Cardiac fibroblast (primary cell): Measurements from ENCODE around the gene ZNF664.

ENCODE experiments used
- DNase-seq, 2 donors: peaks; one replicate each; pipeline versions ENCODE4 v3.0.0 to v3.0.0-alpha.2; 2010; ENCODE audit warnings: low read depth in 2 of 2
- H3K4me3 ChIP-seq, 2 donors: replicated peaks in 1 of 2; 1 replicate in 1 of 2; 2 replicates in 1 of 2; pipeline ENCODE4 v1.5.1; 2011; ENCODE audit warnings: low read depth in 2 of 2, low read length in 2 of 2, mild to moderate bottlenecking in 2 of 2, moderate library complexity in 1 of 2
- CTCF ChIP-seq: IDR thresholded peaks from one replicate; pipeline ENCODE4 v1.5.1; 2011; ENCODE audit warnings: low read depth, mild to moderate bottlenecking, low read length, inconsistent platforms

Gene ZNF664

GRCh38 chr12:124030510-124030909 lies 57.5 kb downstream of the ZNF664 start:
- no peak for TF ChIP-seq CTCF
- no peak overlapping the region for H3K4me3 ChIP-seq
- peak; percentile 83 to 85 for DNase-seq

- peak in 1 of 2 donors; percentile 47 for DNase-seq
- H3K4me3 ChIP-seq = no peak overlapping the region
- no peak for TF ChIP-seq CTCF
Measured at GRCh38 chr12:124031058-124031457, 58.0 kb downstream of the ZNF664 start.

- H3K4me3 ChIP-seq = no peak overlapping the region
- DNase-seq = peak; percentile 79 to 85
- peak; percentile 86 for TF ChIP-seq CTCF
Measured at GRCh38 chr12:124032265-124032886, 59.4 kb downstream of the ZNF664 start.

- no peak for DNase-seq
- no peak overlapping the region for H3K4me3 ChIP-seq
- no peak for TF ChIP-seq CTCF
Measured at GRCh38 chr12:124033859-124034258, 60.8 kb downstream of the ZNF664 start.

GRCh38 chr12:124034297-124034696 lies 61.3 kb downstream of the ZNF664 start:
- TF ChIP-seq CTCF = no peak
- no peak for DNase-seq
- no peak overlapping the region for H3K4me3 ChIP-seq

- DNase-seq = no peak
- TF ChIP-seq CTCF = no peak
- H3K4me3 ChIP-seq = no peak overlapping the region
Measured at GRCh38 chr12:124035163-124035562, 62.1 kb downstream of the ZNF664 start.

- no peak overlapping the region for H3K4me3 ChIP-seq
- no peak for TF ChIP-seq CTCF
- no peak for DNase-seq
Measured at GRCh38 chr12:124036171-124036598, 63.2 kb downstream of the ZNF664 start.
